GDM1 (cell line): ENCODE results near the gene NAALADL2.
"Not testable (repeated sequence)": the region's sequence is repeated elsewhere in the genome, so short reads cannot be mapped to it uniquely, and the experiment has no call there.

Source experiments
- DNase-seq: peaks from one replicate; lab custom pipeline; 2025; lab: John Stamatoyannopoulos, UW

Gene NAALADL2

DNA sequence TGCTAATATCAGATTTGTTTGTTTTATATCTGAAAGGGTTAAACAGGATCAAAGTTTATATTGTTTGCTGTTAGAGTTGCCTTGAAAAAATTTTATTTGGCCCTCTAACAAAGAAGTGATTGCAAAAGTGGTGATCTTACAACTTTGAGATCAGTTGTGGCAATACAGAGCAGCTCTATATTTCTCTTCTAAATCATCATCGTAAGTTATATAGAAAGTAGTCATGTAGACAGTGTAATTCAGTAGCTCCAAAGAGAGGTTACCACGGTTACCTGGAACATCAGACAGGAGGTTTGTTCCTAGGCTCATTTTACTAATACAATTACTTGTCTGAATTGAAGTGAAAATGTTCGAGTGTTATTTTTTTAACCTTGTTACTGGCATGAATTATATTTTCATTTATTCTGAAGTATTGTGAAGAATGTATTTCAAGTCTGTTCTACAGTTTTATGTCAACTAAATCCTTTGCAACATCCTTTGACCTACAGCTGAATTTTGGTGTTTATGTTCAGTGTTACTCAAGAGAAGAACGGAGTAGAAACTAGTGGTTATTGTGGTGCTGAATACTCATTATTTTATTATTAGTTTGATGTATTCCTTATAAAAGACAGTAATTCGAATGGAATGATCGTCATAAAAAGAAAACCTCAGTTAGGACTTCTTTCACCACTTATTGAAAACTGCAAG lies 214.2 kb downstream of the NAALADL2 start:
- no peak for DNase-seq

DNA sequence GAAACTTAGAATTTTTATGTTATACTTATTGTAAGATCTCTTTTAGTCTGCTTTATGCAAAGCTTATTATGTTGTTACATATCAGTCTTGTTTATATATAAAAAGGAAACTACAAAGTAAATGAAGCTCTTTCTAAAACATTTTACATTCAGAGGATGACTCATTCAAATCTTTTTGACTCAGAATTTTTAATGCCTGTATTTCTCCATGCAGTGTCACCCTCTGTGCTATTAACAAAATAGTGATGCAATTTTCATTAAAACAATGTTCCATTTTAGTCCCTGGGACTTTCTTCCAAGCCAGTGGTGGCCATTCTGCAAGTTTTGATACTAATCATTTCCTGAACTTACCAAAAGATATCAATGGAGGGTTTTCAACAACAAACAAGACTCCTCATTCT lies 216.1 kb downstream of the NAALADL2 start:
- no peak for DNase-seq

DNA sequence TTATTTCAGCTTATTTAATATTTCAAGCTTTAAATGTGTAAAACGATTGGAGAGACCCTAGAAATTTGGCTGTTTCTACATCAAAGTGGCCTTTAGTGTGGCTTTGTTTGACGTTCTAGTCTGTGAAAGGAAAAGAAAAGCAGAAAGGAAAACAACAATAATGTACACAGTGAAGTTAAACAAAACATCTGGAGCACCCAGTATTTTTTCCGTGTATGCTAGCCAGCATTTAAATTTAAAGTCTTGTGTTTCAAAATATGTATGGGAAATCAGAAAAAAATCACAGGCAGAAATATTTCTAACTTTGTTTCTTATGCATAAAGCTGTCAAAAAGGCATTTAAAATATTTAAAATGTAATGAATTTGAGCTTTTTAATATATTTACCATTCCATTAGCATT lies 218.1 kb downstream of the NAALADL2 start:
- no peak for DNase-seq

DNA sequence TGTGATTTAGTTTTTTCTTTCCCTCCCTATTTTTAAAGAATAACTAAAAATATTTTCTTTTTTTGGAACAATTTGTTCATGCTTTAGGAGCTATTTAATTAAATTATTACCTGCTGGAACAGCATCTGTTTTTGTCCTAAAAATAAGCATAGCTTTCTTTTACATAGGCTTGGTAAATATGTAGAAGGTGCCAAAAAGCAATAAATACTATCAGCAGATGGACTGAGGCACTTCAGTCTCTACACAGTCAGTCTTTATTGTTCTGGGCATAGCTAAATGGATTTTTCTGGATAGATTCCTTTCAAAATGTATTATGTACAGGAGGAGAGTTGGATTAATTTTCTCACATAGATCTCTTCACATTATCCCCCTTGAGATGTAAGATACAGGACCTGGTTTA lies 223.5 kb downstream of the NAALADL2 start:
- no peak for DNase-seq

DNA sequence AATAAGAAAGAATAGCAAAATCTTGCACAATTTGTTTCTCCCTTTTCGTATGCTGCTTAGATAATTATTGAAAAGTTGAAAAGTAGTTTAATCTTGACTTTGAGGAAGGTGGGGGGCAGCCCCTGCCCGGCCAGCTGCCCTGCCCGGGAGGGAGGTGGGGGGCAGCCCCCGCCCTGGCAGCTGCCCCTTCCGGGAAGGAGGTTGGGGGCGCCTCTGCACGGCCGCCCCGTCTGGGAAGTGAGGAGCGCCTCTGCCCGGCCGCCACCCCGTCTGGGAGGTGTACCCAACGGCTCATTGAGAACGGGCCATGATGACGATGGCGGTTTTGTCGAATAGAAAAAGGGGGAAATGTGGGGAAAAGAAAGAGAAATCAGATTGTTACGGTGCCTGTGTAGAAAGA lies 228.0 kb downstream of the NAALADL2 start:
- DNase-seq: not testable (repeated sequence)

DNA sequence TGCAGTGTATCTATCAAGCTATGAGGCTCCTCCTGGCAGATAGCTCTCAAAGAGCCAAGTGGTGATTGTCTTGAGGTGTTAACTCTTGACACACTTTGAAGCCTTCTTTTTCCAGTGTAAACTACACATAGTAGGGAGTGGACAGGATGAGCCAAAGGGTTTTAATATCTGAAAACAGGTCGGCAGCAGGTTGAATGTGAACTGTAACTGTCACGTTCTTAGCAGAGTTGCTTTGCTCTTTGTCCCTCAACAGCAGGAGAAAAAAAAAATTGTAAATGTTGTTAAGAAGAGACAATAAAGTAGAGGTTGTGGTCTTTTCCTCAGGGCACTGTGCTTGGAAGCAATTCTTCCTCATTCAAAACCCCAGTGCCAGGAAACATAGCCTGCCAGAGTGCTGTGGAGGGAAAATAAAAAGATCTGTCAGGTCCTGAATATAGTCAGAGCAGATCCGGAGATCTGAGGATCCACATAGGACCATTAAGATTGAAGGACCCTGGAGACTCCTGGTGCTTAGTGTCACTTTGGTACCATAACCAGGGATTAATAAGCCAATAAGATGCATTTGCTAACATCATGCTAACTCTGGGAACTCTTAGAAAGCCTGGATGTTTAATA lies 229.7 kb downstream of the NAALADL2 start:
- DNase-seq: no peak

DNA sequence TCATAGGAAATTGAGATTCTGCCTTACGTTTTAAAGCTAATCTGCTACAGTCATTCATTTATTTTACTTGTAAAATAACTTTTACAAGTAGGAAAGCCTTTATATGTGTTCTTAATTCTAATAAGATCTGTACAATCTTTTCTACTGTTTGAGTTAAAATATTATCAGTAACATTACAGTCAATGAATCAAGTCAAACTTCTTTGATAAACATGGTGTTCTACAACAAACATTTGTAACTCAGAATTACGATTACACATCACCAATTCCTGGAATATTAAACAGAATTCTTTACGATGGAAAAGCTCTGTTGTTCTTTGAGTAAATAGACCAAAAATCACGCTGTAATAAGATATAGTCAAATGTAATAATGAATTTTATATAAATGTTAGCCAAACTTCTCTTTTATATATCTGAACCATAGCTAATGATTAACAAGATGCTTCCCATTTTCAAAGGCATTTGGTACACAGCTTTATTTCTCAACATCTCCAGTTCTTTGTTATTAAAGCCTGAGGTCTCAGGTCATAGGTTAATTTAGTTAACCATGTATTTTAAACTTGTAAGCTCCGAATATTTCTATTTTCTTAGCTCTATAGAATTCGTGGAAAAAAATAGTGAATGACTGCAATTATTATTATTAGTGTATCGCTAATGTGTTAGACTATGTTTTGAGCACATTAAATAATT lies 232.4 kb downstream of the NAALADL2 start:
- DNase-seq: no peak

DNA sequence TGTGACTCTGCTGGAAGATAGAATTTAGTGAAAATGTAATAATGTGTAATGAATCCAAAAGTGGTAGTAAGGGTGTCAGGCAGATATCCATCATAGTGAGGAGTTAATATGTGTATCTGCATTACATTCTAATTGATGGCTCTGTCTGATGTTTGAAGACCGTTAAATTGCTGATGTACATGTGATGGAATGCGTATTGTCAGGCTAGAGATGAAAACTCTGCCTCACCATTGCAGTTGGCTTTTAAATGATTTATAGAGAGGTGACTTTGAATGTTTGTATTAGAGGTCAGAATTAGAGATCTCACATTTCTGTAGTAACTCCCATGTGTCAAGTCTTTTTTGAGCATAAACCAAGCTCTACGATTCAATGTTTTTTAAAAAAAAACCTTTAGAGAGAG lies 234.6 kb downstream of the NAALADL2 start:
- no peak for DNase-seq

DNA sequence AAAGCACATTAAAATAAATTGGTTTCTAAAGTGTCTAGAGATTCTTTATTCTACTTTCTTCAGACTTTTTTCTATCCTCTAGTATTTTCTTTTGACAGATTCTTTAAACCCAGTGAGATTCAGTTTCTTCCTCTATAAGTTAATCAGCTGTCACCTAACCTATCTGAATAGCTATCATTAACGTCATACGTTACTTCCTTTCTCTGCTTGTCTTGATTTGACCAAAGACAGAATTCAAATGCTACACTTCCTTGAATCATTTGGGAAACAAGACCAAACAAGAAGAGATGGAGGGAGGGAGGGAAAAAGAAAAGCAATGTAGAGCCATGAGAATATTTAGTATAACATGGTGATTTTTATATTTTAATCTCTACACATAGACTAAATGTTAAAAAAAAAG lies 235.2 kb downstream of the NAALADL2 start:
- no peak for DNase-seq

DNA sequence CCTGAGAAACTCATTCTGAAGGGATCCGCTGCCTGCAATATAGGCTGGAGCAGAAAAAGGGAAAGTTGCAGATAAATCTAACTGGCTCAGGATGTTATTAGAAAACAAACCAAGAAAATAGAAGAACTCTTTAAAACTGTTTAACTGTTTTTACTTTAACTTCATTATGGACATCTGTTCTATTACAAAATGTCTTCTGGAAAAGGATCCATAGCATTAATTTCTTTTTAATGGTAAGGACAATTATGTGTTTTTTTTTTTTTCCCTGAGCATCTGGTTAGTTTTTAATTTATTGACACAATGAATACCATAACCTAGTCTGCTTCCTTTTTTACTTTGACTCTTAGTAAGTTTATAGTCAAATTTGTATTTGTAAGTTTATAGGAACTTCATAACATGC lies 239.5 kb downstream of the NAALADL2 start:
- no peak for DNase-seq

DNA sequence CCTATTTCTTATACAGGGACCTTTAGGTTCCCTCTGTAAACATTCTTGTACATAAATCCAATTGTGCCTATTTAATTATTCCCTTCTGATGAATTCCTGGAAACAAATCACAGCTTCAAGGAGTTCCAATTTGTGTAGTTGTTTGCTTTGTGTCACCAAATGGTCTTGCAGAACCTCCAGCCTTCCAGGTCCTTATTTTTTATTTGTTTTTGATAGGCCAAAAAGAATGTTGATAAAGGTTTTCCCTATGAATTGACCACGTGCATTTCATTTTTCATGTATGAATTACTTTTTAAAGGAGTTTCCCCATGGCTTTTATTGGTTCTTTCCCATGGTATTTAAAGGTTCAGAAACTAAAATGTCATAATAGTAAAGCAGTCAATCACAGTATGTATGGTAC lies 243.0 kb downstream of the NAALADL2 start:
- no peak for DNase-seq

DNA sequence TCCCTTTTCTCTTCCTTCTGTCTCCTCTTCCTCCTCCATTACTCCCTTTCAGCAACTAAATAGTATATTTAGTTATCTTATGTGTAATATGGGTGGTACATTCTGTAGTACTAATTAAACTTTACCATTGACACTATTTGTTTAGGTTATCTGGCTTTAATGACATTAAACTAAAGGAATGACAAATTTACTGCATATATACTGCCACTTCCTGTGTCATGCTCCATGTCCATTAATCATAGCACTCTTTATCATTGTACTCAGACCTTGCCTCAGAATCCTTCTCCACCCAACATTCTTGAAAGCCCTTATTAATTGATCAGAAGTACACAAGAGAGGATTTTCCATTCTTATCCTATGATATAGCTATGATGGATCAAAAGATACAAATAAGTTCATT lies 244.2 kb downstream of the NAALADL2 start:
- DNase-seq: no peak

DNA sequence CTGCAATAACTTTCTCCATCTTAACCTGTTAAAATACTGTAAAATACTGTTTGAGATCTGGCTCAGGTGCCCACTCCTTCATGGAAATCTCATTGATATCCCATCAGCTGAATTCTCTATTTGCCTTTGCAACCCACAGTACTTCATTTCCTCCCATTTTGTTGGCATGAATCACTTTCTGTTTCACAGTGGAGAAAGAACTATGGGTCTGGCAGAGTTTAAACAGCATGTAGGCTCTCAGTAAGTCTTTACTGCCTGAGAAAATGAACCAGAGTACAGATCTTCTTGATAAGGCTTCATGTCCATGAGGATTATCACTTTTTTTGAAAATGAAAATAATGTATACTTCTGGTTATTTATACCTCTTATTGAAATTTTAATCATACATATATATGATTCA lies 245.9 kb downstream of the NAALADL2 start:
- no peak for DNase-seq

DNA sequence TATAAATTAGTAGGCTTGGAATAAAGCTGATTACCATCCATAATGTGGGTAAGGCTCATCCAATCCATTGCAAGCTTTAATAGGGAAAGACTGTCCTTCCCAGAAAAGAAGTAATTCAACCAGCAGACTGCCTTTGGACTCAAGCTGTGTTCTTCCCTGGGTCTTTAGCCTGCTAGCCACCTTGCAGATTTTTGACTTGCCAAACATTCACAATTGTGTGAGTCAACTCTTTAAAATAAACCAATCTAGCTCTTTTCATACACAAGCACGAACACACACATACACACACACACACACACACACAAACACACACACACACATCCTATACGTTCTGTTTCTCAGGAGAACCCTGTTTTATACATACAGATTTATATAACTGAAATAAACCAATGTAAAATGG lies 248.1 kb downstream of the NAALADL2 start:
- DNase-seq: no peak

DNA sequence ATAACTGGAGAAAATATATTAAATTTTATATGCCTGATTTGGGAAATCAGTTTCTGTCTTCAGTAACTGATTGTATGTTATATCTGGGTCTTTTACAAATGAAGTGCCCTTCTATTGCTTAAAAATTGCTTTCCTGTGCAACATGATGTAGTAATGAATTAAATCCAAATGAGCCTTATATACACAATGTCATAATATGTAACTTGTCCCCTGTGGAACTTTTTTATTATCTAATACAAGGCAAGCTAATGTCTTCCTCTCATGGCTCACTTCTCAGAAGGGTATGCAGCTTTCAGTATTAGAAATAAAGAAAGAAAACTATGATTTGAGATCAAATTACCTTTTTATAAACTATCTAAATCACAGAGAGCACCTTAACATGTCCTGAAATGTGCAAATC lies 248.9 kb downstream of the NAALADL2 start:
- no peak for DNase-seq

DNA sequence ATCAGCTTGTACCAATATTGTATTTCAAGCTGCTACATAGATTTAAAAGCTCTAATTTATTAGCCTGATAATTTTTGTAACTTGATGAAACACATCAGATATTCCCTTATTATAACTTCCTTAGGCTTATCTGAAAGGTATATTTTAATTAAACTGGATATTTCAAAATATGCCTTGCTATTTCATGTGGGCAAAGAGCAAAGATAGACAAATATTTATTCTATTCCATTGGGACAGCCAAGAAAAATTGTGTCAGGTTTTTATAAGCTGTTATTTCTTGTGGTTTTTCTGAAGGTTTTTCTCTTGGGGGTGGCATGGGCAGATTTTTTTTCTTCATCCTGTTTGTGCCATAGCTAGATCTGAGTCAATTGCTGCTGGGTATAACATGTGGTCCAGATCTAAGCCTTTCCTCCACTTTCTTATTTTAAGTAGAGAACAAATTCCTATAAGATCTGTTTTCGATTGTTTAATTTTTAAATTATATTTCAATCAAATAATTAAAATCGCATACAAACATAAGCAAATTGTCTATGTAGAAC lies 249.5 kb downstream of the NAALADL2 start:
- DNase-seq: no peak

DNA sequence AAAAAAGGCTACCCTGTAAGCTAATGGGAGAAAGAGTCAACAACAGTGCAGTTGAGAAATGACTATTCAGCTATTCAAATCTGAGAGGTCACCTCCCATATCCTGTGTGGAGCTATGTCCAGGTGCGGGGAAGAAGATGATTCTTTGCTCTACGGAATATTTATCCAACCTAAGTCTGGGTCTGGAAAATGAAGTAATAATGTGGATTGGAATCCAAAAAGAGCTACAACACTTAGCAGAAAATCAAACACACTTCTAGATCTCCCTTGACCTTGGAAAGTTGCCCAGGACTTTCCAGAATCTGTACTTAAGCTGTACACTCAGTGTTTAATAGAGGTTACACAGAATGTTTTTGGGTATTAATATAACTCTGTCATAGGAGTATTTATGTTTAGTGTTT lies 251.9 kb downstream of the NAALADL2 start:
- DNase-seq: no peak

DNA sequence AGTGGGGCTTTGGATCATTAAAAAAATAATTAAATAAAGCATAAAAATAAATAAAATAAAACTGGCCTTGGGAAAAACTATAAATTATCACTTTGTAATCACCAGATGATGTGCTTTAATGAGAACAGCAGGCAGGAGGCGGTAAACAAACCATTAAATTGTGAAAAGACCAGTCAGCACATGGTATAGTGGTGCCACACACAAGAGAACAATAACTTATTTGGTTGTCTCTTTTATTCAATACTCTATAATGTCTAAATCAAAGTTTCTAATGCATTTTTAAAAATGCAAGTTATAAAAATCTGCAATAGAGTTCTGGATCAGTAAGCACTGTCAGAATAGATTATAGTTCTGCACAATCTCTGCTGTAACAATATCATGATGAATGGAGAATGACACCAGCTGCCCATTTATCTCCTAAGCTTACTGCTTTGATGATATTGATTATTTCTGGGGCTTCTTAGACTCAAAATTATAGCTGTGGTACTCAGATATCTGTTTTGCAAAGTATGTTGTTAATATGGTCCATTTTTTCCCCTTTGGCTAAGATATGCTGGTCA lies 259.3 kb downstream of the NAALADL2 start:
- no peak for DNase-seq

DNA sequence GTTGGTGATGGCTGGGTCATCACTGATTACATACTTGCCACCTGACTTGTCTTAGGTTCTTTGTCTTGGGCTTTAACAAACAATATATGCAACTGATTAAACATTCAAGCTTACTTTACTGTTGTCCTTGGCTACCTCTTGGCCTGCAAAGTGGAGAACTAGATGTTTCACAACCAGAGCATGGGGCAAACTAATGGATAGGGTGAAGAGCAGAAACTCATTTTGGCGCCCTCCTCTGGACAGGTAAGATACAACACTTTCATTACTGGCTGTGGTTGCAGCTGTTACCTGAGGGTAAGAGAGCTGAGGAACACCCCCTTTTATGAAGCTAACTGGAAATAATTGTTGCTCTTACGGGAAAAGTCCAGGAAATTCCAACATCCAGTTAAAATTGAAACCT lies 262.1 kb downstream of the NAALADL2 start:
- DNase-seq: no peak

DNA sequence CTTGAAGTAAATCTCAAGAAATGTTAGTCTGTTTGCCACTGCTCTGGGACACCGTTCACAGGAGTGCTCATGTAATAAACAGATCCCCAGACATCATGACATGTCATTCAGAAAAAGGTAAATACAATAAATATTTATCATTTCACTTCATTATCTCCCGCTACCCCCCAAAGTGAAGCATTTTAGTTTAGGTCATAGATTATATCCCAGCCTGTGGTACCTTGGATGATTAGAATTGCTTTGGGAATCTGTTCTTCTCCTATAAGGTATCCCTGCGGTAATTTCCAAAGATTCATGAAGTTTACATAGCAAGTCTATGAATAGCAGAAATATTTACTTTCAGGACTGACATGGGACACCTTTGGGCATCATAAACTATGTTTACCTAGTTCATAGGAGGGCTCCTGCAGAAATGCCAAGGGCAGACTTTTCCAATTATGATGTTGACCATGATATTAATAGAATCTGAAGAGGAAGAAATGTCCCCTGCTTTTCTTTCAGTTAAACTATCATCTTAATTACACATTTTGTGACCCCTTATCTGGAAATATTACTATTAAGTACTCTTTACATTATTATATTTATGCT lies 268.0 kb downstream of the NAALADL2 start:
- no peak for DNase-seq

DNA sequence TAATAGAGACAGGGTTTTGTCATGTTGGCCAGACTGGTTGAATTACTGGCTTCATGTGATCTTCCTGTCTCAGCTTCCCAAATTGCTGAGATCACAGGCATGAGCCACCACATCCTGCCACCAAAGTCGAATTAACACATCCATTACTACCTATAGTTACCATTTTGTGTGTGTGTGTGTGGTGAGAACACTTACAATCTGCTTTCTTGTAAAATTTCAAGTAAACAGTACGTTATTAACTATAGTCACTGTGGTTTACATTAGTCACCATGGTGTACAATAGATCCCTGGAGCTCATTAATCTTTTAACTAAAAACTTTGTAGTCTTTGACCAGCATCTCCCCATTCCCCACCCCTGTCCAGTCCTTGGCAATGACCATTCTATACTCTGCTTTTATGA lies 270.0 kb downstream of the NAALADL2 start:
- no peak for DNase-seq

DNA sequence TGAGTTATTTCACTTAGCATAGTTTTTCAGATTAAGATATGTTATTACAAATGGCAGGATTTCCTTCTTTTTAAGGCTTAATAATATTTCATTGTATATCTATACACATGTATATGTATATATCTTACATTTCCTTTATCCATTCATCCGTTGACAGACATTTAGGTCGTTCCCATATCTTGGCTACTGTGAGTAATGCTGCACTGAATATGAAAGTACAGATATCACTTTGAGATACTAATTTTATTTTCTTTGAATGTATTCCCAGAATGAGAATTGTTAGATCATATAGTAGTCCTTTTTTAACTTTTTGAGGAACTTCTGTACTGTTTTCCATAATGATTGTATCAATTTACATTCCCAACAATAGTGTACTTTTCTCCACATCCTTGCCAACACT lies 270.4 kb downstream of the NAALADL2 start:
- no peak for DNase-seq

DNA sequence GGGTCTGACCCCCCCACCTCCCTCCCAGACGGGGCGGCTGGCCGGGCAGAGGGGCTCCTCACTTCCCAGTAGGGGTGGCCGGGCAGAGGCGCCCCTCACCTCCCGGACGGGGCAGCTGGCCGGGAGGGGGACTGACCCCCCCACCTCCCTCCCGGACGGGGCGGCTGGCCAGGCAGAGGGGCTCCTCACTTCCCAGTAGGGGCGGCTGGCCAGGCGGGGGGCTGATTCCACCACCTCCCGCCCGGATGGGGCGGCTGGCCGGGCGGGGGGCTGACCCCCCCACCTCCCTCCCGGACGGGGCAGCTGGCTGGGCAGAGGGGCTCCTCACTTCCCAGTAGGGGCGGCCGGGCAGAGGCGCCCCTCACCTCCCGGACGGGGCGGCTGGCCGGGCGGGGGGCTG lies 272.7 kb downstream of the NAALADL2 start:
- DNase-seq: not testable (repeated sequence)
